Left ventricle myocardium inferior (tissue), 1 donor: ENCODE results near the gene SHANK2. TPM values are rescaled to one million over a fixed set of nuclear protein-coding genes. Genes with fewer than 3 reads are reported as not detected.

Experiments used
- DNase-seq: peaks from one replicate; pipeline ENCODE4 v3.0.0-alpha.2; 2020
- H3K27ac ChIP-seq: fragments of 200-600 bp; replicated peaks from 2 replicates; pipeline ENCODE4 v1.8.0; 2021
- H3K27me3 ChIP-seq: fragments of 200-600 bp; 2 replicates; pipeline ENCODE4 v1.8.0; 2021; ENCODE audit warnings: low read depth
- H3K36me3 ChIP-seq: fragments of 200-600 bp; 2 replicates; pipeline ENCODE4 v1.8.0; 2021
- H3K4me1 ChIP-seq: fragments of 200-600 bp; 2 replicates; pipeline ENCODE4 v1.8.0; 2021
- H3K4me3 ChIP-seq: fragments of 200-600 bp; 2 replicates; pipeline ENCODE4 v1.8.0; 2021; ENCODE audit warnings: mild to moderate bottlenecking, moderate library complexity
- H3K9me3 ChIP-seq: fragments of 200-600 bp; replicated peaks from 2 replicates; pipeline ENCODE4 v1.8.0; 2021
- intact Hi-C: fragments of 100-400 bp; cut with micrococcal nuclease; formaldehyde crosslinking; loops from one replicate; pipeline ENCODE4 v1.11.0; 2022
- total RNA-seq: library from RNA; stranded (reverse); fragmentation: NEBNext Ultra II Directional; extraction: Animal tissue kit (Norgen Biotek cat#: 25700); gene quantifications from one replicate; pipeline ENCODE4 v1.2.1, GENCODE V29; 2021
- TF ChIP-seq, protein P1 (sequence below): fragments of 200-600 bp; IDR thresholded peaks from 2 replicates; pipeline ENCODE4 v1.8.0; 2021; ENCODE audit warnings: antibody characterized with exemption, mild to moderate bottlenecking, borderline replicate concordance
- donor health status: DM: no; HTN: yes; CAD: no; lungs with severe emphysema.

SHANK2 gene
- total RNA-seq, 1 donor from 2014 or later, result 0.27 TPM

DNA sequence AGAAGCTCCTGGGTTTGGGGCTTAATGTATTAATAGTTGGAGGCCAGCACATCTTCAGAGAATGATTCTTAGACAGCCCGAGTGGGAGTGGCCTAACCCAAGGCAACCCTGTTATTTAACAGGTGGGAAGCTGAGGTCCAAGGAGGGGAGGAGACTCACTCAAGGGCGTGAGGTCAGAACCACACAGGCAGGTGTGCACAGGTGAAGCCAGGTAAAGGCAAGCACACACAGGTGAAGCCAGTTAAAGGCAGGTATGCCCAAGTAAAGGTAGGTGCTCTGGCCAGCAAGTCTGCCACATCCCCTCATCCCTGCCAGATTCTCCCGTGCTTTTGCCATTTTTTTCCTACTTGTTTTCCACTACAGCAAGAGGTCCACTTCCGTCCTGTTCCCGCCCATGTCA lies 2.9 kb upstream of the SHANK2 start:
- peaks cover 20% of the 10 kb centered on the region for H3K9me3 ChIP-seq
- H3K27me3 ChIP-seq, result peaks cover 87% of the 10 kb centered on the region
- H3K4me3 ChIP-seq, result no peak overlapping the region
- TF ChIP-seq, protein P1, sequence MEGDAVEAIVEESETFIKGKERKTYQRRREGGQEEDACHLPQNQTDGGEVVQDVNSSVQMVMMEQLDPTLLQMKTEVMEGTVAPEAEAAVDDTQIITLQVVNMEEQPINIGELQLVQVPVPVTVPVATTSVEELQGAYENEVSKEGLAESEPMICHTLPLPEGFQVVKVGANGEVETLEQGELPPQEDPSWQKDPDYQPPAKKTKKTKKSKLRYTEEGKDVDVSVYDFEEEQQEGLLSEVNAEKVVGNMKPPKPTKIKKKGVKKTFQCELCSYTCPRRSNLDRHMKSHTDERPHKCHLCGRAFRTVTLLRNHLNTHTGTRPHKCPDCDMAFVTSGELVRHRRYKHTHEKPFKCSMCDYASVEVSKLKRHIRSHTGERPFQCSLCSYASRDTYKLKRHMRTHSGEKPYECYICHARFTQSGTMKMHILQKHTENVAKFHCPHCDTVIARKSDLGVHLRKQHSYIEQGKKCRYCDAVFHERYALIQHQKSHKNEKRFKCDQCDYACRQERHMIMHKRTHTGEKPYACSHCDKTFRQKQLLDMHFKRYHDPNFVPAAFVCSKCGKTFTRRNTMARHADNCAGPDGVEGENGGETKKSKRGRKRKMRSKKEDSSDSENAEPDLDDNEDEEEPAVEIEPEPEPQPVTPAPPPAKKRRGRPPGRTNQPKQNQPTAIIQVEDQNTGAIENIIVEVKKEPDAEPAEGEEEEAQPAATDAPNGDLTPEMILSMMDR, result no peak
- intact Hi-C loops, result no loop called here
- H3K27ac ChIP-seq, result no peak overlapping the region
- H3K36me3 ChIP-seq, result no peaks in the 10 kb centered on the region
- peaks cover 28% of the 10 kb centered on the region for H3K4me1 ChIP-seq
- no peak for DNase-seq

DNA sequence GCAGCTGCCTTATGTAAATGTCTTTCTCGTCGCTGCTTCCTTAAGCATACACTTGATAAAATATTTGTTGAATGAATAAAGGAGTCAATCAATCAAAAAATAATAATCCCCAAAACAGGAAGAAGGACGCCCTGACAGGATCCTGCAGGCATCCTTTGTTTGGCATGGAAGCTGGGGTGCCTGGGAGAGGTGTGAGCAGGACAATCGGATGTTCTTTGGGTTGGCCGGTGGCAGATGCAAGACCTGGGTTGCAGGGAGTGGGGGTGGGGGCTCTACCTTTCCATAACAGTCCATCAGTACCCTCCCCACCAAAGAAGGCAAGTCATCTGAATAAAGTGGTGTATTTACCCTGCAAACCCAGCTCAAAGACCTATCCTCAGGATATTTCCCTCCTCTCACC lies 1.4 kb upstream of the SHANK2 start:
- no peak overlapping the region for H3K4me3 ChIP-seq
- intact Hi-C loops, result no loop called here
- DNase-seq, result no peak
- TF ChIP-seq, protein P1, result no peak
- H3K27me3 ChIP-seq, result peaks cover 92% of the 10 kb centered on the region
- H3K4me1 ChIP-seq, result peaks cover 28% of the 10 kb centered on the region
- H3K27ac ChIP-seq, result no peak overlapping the region
- peaks cover 12% of the 10 kb centered on the region for H3K9me3 ChIP-seq
- no peaks in the 10 kb centered on the region for H3K36me3 ChIP-seq

DNA sequence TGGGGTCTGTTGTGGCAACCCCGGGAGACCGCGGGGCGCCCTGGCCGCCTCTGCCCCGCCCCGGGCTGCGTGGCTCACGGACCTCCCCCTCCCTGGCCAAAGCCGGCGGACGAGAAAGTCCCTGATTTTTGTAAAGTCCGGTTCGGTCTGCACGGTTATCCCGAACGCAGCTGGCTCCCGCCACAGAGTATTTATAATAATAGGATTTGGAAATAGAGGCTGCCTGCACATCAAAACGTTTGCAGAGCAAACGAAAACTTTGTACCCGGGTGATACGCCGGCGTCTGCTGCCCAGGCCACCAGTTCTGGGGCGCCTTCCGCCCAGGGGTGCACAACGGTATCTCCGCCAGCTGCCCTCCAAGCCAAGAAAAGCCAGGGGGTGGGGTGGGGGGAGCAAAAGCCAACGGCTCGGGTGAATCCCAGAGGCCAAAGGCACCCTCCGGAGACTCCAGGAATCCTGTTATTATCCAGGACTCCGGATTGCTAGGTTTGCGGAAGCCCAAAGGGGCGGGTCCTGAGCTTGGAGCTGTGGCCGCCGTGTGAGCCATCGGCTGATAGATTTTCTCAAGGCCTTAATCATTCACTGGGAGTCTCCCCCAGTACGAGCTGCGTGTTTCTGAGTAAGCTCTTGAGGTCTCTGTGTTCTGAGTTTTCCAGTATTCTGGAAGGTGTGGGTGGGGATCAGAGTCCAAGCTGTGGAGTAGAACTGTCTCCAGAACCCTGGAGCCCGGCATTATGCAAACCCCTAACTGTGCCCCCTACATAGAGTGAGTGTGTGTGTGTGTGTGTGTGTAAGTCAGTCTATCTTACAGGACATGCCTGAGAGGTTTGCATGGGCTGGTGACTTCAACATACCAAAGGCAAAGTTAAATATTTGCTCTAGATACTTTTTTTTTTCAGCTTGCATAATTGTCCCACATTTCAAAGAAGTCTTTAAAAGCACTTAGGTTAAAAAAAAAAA lies 673 bp upstream of the SHANK2 start:
- Histone ChIP-seq H3K27ac (no peak overlapping the region), H3K4me3 (peak overlapping the region; percentile 57), H3K36me3 (no peaks in the 10 kb centered on the region), H3K9me3 (peaks cover 5% of the 10 kb centered on the region), H3K4me1 (peaks cover 30% of the 10 kb centered on the region), H3K27me3 (peaks cover 99% of the 10 kb centered on the region)
- intact Hi-C loops, result no loop called here
- DNase-seq, result no peak
- TF ChIP-seq, protein P1, result no peak

DNA sequence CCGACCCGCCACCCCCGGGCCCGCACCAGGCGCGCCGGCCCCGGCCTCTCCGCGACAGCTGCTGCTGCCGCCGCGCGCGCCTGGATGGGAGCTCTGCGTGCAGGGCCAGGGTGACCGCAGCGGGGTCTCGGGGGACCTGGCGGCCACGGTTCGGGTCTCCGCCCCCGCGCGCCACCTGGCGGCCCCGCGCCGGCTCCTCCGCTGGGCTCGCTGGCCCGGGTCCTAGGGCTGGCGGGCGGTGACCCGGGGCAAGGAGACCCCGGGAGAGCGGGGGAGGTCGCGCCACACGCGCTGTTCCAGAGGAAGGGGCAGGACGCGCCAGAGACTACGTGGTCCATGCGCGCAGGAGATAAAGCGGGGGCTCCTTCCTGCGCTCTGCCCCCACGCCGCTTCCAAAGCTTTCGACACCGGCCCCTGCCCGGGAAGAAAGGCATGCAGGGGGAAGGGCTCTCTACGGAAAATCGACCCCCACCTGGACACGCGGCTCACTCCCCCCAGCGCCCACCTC lies 562 bp downstream of the SHANK2 start:
- intact Hi-C loops, result no loop called here
- Histone ChIP-seq H3K4me1 (peaks cover 37% of the 10 kb centered on the region), H3K36me3 (no peaks in the 10 kb centered on the region), H3K9me3 (no peaks in the 10 kb centered on the region), H3K27ac (no peak overlapping the region), H3K27me3 (peaks cover 100% of the 10 kb centered on the region), H3K4me3 (peak overlapping the region; percentile 57)
- TF ChIP-seq, protein P1, result peak; percentile 51
- DNase-seq, result no peak

DNA sequence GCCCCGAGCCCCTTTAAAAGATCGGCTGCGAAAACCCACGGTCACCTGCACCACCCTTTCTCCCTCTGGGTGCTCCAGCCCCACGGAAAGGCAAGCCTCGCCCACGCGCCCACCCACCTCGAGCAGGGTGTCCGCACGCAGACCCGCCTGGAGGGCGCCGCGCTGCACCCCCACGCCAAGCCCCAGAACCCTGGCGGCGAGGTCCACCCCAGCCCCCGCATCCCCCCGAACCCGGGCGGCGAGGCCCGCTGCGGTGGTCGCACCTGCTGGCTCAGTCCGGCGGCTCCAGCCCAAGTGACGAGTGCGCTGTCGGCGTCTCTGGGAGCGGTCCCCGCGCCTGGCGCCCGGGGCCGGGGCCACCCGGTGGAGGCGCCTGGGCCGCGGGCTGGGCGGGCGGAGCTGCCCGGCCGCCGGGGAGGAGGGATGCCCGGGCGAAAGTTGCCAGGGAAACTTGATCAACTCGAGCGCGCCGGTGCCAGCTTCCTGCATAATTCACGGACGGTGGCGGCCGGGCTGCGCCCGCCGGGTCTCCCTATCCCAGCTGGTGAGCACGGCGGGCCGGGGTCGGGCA lies 1.1 kb downstream of the SHANK2 start:
- Histone ChIP-seq H3K27me3 (peaks cover 100% of the 10 kb centered on the region), H3K36me3 (no peaks in the 10 kb centered on the region), H3K4me3 (peak overlapping the region; percentile 57), H3K9me3 (no peaks in the 10 kb centered on the region), H3K4me1 (peaks cover 37% of the 10 kb centered on the region), H3K27ac (no peak overlapping the region)
- DNase-seq, result no peak
- TF ChIP-seq, protein P1, result no peak
- intact Hi-C loops, result no loop called here
